Glutamatergic neuron (in vitro differentiated cells): Measurements from ENCODE around the gene POLR1G. TPM values are rescaled to one million over a fixed set of nuclear protein-coding genes. Genes with fewer than 3 reads are reported as not detected.
A peak's percentile ranks its signal among the peaks of the same experiment; 100 is the strongest.

Experiments
- DNase-seq: peaks from one replicate; pipeline ENCODE4 v3.0.0; 2022
- H3K27ac Mint-ChIP-seq: one replicate; pipeline ENCODE4 v1.8.0; 2020; ENCODE audit warnings: mild to moderate bottlenecking, mixed read lengths, inconsistent platforms; ENCODE audit not compliant: unreplicated experiment
- H3K27me3 Mint-ChIP-seq: one replicate; pipeline ENCODE4 v1.8.0; 2020; ENCODE audit warnings: mild to moderate bottlenecking, moderate library complexity, mixed read lengths, inconsistent platforms; ENCODE audit not compliant: unreplicated experiment
- H3K36me3 Mint-ChIP-seq: one replicate; pipeline ENCODE4 v1.8.0; 2020; ENCODE audit warnings: mild to moderate bottlenecking, mixed read lengths, inconsistent platforms; ENCODE audit not compliant: unreplicated experiment
- H3K4me1 Mint-ChIP-seq: one replicate; pipeline ENCODE4 v1.8.0; 2020; ENCODE audit warnings: mild to moderate bottlenecking, low read depth, mixed read lengths, inconsistent platforms; ENCODE audit not compliant: unreplicated experiment
- H3K4me3 Mint-ChIP-seq: one replicate; pipeline ENCODE4 v1.8.0; 2020; ENCODE audit warnings: mild to moderate bottlenecking, mixed read lengths, inconsistent platforms; ENCODE audit not compliant: unreplicated experiment
- H3K9me3 Mint-ChIP-seq: one replicate; pipeline ENCODE4 v1.8.0; 2020; ENCODE audit warnings: mild to moderate bottlenecking, moderate library complexity, mixed read lengths, inconsistent platforms; ENCODE audit not compliant: unreplicated experiment
- total RNA-seq: library from RNA; stranded (reverse); fragmentation: NEBNext Ultra II Directional; extraction: Animal tissue kit (Norgen Biotek cat#: 25700); gene quantifications from one replicate; pipeline ENCODE4 v1.2.1, GENCODE V29; 2021; ENCODE audit not compliant: unreplicated experiment
- TF ChIP-seq, protein P1 (sequence below): fragments of 200-600 bp; sonication (generic); IDR thresholded peaks from one replicate; pipeline ENCODE4 v1.5.0; 2021; ENCODE audit not compliant: partially characterized antibody, unreplicated experiment

POLR1G gene
- total RNA-seq, 1 donor from 2014 or later, result 4.3 TPM

DNA sequence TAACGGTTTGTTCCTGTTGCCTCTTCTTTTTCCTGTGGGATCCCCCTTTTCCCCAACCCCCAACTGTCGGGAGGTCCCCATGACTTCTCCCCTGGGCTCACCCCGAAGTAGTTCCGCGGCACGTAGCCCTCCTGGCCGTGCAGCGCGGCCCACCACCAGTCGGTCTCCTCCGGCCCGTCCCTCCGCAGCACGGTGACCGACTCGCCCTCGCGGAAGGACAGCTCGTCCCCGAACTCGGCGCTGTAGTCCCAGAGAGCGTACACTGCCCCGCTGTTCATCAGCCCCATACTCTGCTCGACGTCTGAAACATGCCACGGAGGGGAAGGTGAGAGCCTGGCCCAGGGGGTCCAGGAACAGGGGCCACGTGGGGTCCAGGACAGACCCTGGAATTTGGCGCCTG is 24.0 kb upstream of the POLR1G start:
- Mint-ChIP-seq H3K4me3 (no peak overlapping the region), H3K4me1 (peaks cover 2% of the 10 kb centered on the region)

DNA sequence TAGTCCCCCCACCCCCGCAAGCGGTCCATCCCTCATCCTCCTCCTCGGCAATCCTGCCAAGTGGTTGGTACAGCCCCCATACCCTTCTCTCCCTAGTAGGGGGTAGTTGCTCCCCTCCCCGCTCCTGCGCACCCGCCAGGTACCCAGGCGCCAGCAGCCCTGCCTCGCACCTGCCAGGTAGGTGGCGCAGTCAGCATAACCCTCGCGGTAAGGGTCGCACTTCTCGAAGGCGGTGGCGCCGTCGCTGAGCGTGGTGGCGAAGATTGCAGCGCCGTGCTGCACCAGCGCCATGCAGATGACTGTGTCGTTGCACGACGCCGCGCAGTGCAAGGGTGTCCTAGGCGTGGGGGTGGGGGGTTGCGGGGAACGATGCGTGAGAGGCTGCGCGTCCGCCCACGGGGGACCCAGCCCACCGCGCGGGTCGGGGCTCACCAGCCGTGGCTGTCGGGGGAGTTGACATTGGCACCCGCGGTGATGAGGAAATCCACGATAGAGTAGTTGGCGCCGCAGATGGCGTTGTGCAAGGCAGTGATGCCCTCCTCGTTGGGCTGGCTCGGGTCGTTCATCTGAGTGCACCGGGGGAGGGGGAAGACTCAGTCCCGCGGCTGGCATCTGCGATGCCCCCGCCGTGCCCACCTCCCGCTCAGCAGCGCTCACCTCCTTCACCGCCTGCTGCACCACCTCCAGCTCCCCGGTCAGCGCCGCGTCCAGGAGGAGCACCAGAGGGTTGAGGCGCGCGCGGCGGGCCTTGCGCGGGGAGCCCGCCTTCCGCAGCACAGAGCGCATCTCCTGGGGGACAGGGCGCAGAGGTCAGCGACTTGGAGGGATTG is 20.8 kb upstream of the POLR1G start:
- Mint-ChIP-seq H3K27ac (no peak overlapping the region), H3K9me3 (no peaks in the 10 kb centered on the region), H3K4me3 (no peak overlapping the region)

More for the DNA sequence above, 24.0 kb upstream of the POLR1G start:
- Mint-ChIP-seq H3K27me3 (peaks cover 8% of the 10 kb centered on the region), H3K36me3 (no peaks in the 10 kb centered on the region), H3K9me3 (no peaks in the 10 kb centered on the region), H3K27ac (no peak overlapping the region)
- DNase-seq, result no peak
- TF ChIP-seq, protein P1, sequence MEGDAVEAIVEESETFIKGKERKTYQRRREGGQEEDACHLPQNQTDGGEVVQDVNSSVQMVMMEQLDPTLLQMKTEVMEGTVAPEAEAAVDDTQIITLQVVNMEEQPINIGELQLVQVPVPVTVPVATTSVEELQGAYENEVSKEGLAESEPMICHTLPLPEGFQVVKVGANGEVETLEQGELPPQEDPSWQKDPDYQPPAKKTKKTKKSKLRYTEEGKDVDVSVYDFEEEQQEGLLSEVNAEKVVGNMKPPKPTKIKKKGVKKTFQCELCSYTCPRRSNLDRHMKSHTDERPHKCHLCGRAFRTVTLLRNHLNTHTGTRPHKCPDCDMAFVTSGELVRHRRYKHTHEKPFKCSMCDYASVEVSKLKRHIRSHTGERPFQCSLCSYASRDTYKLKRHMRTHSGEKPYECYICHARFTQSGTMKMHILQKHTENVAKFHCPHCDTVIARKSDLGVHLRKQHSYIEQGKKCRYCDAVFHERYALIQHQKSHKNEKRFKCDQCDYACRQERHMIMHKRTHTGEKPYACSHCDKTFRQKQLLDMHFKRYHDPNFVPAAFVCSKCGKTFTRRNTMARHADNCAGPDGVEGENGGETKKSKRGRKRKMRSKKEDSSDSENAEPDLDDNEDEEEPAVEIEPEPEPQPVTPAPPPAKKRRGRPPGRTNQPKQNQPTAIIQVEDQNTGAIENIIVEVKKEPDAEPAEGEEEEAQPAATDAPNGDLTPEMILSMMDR, result no peak

DNA sequence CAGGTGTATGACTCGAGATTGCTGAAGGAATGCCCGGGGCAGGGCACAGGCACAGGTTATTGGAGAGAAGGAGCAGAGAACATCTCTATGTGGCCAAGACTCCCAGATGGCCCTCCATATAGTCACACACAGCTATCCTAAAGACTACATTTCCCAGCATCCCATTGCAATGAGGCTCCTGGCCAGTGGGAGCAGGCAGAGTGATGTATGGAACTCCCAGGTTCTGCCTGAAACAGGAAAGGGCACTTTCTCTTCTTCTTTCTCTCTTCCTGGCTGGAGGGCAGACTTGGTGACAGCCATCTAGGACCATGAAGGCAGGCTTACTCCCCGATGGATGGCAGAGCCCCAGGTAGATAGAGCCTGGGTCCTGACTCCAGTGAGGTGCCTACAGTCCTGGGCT is 15.1 kb upstream of the POLR1G start:
- Mint-ChIP-seq H3K4me1 (peaks cover under 1% of the 10 kb centered on the region), H3K4me3 (no peak overlapping the region), H3K27me3 (peaks cover 6% of the 10 kb centered on the region), H3K9me3 (peaks cover 1% of the 10 kb centered on the region), H3K36me3 (no peaks in the 10 kb centered on the region), H3K27ac (no peak overlapping the region)
- DNase-seq, result no peak
- TF ChIP-seq, protein P1, result no peak

More for the DNA sequence above, 20.8 kb upstream of the POLR1G start:
- DNase-seq, result peak; percentile 39
- peaks cover 8% of the 10 kb centered on the region for H3K27me3 Mint-ChIP-seq
- peaks cover 2% of the 10 kb centered on the region for H3K4me1 Mint-ChIP-seq
- H3K36me3 Mint-ChIP-seq, result no peaks in the 10 kb centered on the region
- TF ChIP-seq, protein P1, result no peak

DNA sequence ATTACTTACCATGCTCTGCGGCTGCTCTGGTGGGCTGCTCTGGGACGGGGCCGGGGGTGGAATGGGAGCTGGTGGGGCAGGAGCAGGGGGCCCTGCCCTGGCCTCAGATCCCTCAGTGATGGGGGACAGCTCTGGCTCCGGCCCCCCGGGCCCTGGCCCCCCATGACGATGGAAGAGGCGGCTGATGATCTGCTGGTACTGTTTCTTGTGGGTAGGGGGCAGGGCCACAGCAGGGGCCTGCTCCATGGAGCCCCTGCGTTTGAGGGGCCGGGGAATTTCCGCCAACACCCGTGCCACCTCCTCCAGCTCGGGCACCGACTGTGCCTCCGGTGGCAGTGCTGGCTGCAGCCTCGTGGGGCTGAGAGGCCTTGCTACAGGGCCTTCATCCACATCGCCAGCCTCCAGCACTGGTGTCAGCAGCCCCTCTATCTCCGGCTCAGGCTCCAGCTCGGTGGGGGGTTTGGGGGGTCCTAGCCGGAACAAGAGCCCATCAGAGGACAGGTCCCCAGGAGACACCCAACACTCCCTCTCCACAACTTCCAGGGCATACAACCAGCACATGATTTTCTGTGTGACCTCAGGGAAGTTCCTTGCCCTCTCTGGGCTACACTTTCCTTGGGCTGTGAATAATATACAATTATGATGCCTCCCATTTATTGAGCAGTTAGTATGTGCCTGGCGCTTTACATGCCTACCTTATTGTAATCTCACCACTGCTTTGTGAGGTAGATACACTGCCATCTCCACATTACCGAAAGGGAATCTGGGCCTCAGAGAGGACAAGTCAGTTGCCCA is 14.4 kb upstream of the POLR1G start:
- peaks cover 5% of the 10 kb centered on the region for H3K27me3 Mint-ChIP-seq
- TF ChIP-seq, protein P1, result no peak
- no peak for DNase-seq
- H3K27ac Mint-ChIP-seq, result no peak overlapping the region
- H3K4me1 Mint-ChIP-seq, result no peaks in the 10 kb centered on the region
- H3K36me3 Mint-ChIP-seq, result no peaks in the 10 kb centered on the region
- H3K9me3 Mint-ChIP-seq, result peaks cover 1% of the 10 kb centered on the region
- no peak overlapping the region for H3K4me3 Mint-ChIP-seq
